HL-60 (cell line): ENCODE data around the gene ITIH3.

Experiments
- DNase-seq, 2 experiments: peaks; one replicate each; pipeline ENCODE4 v3.0.0-alpha.2; 2010 to 2020; ENCODE audit warnings: low read depth in 1 of 2, low spot score in 1 of 2
- H3K27ac ChIP-seq: fragments of 250-450 bp; sonication (Bioruptor Pico); replicated peaks from 2 replicates; pipeline ENCODE4 v1.5.1; 2020; ENCODE audit warnings: mild to moderate bottlenecking, moderate library complexity
- H3K27me3 ChIP-seq: fragments of 250-450 bp; sonication (Bioruptor Pico); 2 replicates; pipeline ENCODE4 v1.5.1; 2021; ENCODE audit warnings: mild to moderate bottlenecking, moderate library complexity; ENCODE audit not compliant: insufficient read depth, poor library complexity, severe bottlenecking
- H3K4me3 ChIP-seq: replicated peaks from 2 replicates; pipeline ENCODE4 v1.5.1; 2011; ENCODE audit warnings: mild to moderate bottlenecking, control low read depth, low read length; ENCODE audit not compliant: insufficient read depth
- CTCF ChIP-seq: IDR thresholded peaks from one replicate; pipeline ENCODE4 v1.5.1; 2011; ENCODE audit warnings: low read length, control low read depth, inconsistent platforms; ENCODE audit not compliant: insufficient read depth
- GABPA ChIP-seq: IDR thresholded peaks from 2 replicates; pipeline ENCODE4 v1.6.1; 2012; ENCODE audit warnings: low read depth
- POLR2AphosphoS5 ChIP-seq: IDR thresholded peaks from 2 replicates; pipeline ENCODE4 v1.6.1; 2012; ENCODE audit warnings: low read depth
- REST ChIP-seq: IDR thresholded peaks from 2 replicates; pipeline ENCODE4 v1.6.1; 2012; ENCODE audit warnings: low read depth; ENCODE audit not compliant: insufficient replicate concordance
- SPI1 ChIP-seq: IDR thresholded peaks from 2 replicates; pipeline ENCODE4 v1.6.1; 2012; ENCODE audit warnings: low read depth, mild to moderate bottlenecking, borderline replicate concordance

ITIH3 gene

GRCh38 chr3:52796411-52796810, 1.8 kb downstream of the ITIH3 start:
- H3K27ac ChIP-seq: no peak overlapping the region
- TF ChIP-seq REST (no peak), POLR2AphosphoS5 (no peak), SPI1 (no peak), CTCF (no peak), GABPA (no peak)
- no peak for DNase-seq
- H3K27me3 ChIP-seq: no peaks in the 10 kb centered on the region
- H3K4me3 ChIP-seq: no peak overlapping the region

GRCh38 chr3:52798376-52798977, 3.9 kb downstream of the ITIH3 start:
- TF ChIP-seq REST: no peak
- TF ChIP-seq GABPA: no peak
- Histone ChIP-seq H3K4me3 (no peak overlapping the region), H3K27me3 (no peaks in the 10 kb centered on the region), H3K27ac (no peak overlapping the region)
- no peak for DNase-seq

- peak in 1 of 2 experiments; percentile 13 for DNase-seq
- H3K27me3 ChIP-seq: no peaks in the 10 kb centered on the region
- H3K4me3 ChIP-seq: no peak overlapping the region
- TF ChIP-seq REST (no peak), POLR2AphosphoS5 (no peak), SPI1 (no peak), CTCF (no peak), GABPA (no peak)
- H3K27ac ChIP-seq: no peak overlapping the region
These were observed 4.4 kb downstream of the ITIH3 start for GRCh38 chr3:52798978-52799476.
